Measurements from ENCODE around the gene RHOF.

RHOF gene, protein sequence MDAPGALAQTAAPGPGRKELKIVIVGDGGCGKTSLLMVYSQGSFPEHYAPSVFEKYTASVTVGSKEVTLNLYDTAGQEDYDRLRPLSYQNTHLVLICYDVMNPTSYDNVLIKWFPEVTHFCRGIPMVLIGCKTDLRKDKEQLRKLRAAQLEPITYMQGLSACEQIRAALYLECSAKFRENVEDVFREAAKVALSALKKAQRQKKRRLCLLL

DNA sequence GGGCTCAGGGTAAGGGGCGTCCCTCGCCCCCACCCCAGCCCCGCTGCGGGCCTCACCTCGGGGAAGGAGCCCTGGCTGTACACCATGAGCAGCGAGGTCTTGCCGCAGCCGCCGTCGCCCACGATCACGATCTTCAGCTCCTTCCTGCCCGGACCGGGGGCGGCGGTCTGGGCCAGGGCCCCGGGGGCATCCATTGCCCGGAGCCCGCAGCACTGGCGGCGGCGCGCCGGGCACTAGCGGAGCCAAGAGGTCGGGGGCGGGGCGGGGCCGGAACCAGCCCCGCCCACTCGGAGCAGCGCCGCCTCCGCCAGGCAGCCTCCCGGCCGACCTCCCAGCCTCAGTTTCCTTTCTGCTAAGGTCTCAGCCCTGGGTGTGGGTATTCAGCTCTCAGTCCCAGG, at the start of gene RHOF:
TSS of gene RHOF (minus strand) at position 249 of the 398 bp plus-strand sequence. CDS start at position 194, 55 bp downstream.
- peak within 1 kb of the TSS; percentile 100 for H3K27ac ChIP-seq
- TF ChIP-seq, protein P1, sequence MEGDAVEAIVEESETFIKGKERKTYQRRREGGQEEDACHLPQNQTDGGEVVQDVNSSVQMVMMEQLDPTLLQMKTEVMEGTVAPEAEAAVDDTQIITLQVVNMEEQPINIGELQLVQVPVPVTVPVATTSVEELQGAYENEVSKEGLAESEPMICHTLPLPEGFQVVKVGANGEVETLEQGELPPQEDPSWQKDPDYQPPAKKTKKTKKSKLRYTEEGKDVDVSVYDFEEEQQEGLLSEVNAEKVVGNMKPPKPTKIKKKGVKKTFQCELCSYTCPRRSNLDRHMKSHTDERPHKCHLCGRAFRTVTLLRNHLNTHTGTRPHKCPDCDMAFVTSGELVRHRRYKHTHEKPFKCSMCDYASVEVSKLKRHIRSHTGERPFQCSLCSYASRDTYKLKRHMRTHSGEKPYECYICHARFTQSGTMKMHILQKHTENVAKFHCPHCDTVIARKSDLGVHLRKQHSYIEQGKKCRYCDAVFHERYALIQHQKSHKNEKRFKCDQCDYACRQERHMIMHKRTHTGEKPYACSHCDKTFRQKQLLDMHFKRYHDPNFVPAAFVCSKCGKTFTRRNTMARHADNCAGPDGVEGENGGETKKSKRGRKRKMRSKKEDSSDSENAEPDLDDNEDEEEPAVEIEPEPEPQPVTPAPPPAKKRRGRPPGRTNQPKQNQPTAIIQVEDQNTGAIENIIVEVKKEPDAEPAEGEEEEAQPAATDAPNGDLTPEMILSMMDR (conservative IDR thresholded peaks at IDR 0.05), result no peak

DNA sequence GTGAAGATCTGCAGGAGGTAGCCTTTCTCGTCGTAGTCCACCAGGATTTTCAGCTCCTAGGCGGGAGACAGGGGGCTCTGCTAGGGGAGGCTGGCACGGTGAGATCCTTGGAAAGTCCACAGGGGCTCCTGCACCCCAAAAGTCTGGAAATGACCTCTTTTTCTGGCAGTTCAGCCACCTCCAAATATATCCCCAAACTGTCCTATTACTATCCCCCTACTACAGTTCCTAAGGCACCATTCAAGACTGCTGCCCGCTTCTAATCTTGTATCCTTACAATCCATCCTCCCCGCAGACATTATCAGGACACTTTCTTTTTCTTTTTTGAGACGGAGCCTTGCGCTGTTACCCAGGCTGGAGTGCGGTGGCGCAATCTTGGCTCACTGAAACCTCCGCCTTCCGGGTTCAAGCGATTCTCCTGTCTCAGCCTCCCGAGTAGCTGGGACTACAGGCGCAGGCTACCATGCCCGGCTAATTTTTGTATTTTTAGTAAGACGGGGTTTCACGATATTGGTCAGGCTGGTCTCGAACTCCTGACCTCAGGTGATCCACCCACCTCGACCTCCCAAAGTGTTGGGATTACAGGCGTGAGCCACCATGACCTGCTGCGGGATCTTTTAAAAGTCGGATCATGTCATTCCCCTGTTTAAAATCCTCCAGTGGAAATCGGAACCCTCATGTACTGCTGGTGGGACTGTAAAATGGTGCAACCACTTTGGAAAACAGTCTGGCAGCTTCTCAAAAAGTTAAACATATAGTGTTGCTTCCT, 46.7 kb upstream of the RHOF start:
- TF ChIP-seq, protein P1 (conservative IDR thresholded peaks at IDR 0.05), result no peak
- H3K27ac ChIP-seq, result peak overlapping the region; percentile 78

DNA sequence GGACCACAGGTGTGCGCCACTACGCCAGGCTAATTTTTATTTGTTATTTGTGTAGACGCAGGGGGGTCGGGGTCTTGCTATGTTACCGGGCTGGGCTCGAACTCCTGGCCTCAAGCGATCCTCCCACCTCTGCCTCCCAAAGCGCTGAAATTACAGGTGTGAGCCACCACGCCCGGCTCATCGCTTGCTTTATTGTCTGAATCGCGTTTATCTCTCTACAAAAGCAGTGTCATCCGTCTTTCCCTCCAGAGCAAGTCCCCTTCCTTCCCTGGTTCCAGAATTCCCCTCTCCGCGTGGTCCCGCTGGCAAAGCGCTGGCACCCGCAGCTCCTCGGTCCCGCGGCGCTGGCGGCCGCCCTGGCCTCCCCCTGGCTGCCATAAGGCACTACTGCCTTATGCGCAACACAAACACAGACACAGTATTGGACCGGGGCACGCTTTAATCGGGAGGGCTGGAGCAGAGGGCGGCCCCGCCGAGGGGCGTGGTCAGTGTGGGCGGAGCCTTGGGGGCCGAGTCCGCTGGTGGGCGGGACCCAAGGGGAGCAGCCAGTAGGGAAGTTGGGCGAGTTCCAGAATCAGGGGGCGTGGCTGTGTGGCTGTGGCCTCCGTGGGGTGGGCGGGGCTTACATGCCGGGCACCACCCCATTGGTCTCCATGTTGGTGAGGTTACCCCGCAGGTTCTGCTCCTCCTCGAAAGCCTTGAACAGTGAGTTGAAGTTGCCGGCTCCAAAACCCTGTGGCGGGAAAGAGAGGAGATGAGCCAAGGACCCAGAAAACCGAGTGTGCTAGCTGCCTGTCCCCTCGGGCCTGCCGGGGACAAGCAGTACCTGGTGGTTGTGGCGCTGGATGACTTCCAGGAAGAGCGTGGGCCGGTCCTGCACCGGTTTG, 45.9 kb upstream of the RHOF start:
- TF ChIP-seq, protein P1 (conservative IDR thresholded peaks at IDR 0.05), result peak; percentile 72
- H3K27ac ChIP-seq, result peak overlapping the region; percentile 78

DNA sequence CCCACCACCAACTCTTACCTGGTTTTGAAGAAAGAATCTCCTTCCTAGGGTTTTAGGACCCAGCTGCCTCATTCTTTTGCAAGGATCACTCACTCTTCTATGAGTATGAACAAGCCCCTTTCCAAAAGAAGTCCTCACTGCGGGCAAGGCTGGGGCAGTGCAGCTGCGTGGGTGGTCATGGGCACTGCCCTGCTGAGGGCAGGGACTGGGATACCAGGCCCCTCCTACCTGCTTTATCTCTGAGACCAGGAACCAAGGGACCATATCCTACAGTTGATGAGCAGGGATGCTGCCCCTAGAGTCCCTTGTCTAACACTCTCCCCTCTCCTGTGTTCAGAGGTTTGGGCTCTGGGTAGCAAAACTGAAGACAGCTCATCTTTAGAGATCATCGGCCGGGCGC, 44.6 kb upstream of the RHOF start:
- TF ChIP-seq, protein P1 (conservative IDR thresholded peaks at IDR 0.05), result no peak
- H3K27ac ChIP-seq, result no peak overlapping the region

DNA sequence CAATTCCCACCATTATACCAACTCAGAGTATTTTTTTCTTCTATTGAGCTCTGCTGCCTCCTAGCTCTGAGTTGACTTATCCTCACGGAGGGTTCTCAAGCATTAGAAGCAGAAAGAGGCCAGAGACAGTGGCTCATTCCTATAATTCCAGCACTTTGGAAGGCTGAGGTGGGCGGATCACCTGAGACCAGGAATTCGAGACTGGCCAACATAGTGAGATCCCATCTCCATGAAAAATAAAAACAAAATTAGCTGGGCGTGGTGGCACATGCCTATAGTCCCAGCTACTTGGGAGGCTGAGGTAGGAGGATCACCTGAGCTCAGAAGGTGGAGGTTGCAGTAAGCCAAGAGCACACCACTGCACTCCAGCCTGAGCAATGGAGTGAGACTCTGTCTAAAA, 44.2 kb upstream of the RHOF start:
- TF ChIP-seq, protein P1 (conservative IDR thresholded peaks at IDR 0.05), result no peak
- H3K27ac ChIP-seq, result no peak overlapping the region

DNA sequence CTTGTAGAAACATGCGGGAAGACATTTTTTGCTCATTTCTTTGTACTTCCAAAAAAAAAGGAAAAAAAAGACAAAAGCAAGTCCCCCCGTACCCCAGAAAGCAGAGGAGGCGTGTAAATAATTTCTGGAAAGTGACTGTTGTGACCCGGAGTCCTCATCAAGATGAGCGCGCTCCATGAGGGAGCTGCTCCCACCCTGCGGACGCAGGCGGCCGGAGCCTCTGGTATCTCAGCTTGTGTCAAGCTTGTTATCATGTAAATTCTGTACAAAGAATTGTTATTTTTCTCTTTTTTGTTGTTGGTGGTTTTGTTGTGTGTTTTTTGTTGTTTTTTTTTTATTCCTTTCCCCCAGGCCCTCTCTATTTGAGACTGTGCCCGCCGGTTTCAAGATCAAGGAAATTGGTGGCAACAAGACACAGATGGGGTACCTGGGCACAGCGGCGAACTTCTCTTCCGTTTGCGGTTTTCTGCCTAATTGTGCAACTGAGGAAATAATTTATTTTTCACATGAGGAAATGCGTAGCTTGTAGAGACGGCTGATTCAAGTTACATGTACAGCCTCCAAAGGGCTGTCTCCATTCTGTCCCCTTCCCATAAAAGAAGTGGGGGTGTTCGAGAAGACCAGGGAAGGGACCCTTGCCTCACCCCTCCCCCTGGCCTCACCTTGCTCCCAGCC, 38.2 kb upstream of the RHOF start:
- TF ChIP-seq, protein P1 (conservative IDR thresholded peaks at IDR 0.05), result no peak
- H3K27ac ChIP-seq, result no peak overlapping the region
